ENCODE data around the gene THAP4. TPM values are rescaled to one million over a fixed set of nuclear protein-coding genes. Genes with fewer than 3 reads are reported as not detected.

Gene THAP4
- total and polyA plus RNA-seq, 2 of the 4 experiments (the other 2 are of a cell fraction) = 33.9 to 55.1 TPM

DNA sequence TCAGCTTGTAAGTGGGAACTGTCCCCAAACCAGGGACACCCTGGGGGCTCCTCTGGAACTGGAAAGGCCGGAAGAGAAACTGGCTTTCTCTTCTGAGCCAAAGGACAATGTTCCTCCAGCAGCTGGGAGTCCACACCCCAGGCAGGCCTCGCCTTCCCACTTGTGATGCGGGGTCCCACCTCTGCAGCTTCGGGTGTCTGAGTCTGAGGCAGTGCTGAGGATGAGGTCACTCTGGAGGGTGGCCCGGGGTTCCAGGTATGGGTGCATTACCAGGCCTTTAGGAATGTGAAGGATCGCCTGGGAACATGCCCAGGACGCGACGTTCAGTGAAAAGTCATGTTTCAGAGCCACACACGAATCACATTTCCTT lies 96.6 kb downstream of the THAP4 start:
- Histone ChIP-seq H2BK120ac (ENCODE audit: low read depth, low read length) (no peak overlapping the region), H3K9me3 (ENCODE audit: control insufficient read depth, insufficient read depth, low read length) (no peaks in the 10 kb centered on the region), H3K14ac (replicated peaks; ENCODE audit: low read depth, low read length) (no peak overlapping the region), H4K5ac (ENCODE audit: low read depth, low read length) (no peak overlapping the region), H3K18ac (ENCODE audit: low read depth, low read length) (no peak overlapping the region), H2AK9ac (replicated peaks; ENCODE audit: low read depth, low read length, poor library complexity) (peak overlapping the region; percentile 33), H3K56ac (ENCODE audit: extremely low read depth, insufficient read depth, low read length) (no peak overlapping the region), H2BK20ac (ENCODE audit: low read depth, low read length) (no peak overlapping the region), H3K9ac (ENCODE audit: low read depth, low read length) (no peak overlapping the region), H3K23ac (ENCODE audit: low read depth, low read length) (no peak overlapping the region), H3K9me1 (ENCODE audit: insufficient read depth, low read length) (peaks cover 1% of the 10 kb centered on the region), H2BK15ac (ENCODE audit: low read depth, low read length) (no peak overlapping the region), H3K27ac (ENCODE audit: insufficient read depth, low read length) (no peak overlapping the region), H3K4ac (ENCODE audit: low read depth, low read length) (no peak overlapping the region), H3K4me1 (ENCODE audit: control insufficient read depth, insufficient read depth, low read length) (peaks cover 10% of the 10 kb centered on the region), H2AK5ac (ENCODE audit: low read depth, low read length) (no peak overlapping the region), H2BK5ac (ENCODE audit: low read depth, low read length, poor library complexity, severe bottlenecking) (no peak overlapping the region), H3K36me3 (ENCODE audit: control insufficient read depth, insufficient read depth, low read length) (no peaks in the 10 kb centered on the region), H3K4me3 (ENCODE audit: insufficient read depth, low read depth, low read length) (no peak overlapping the region), H2AFZ (replicated peaks; ENCODE audit: low read length, poor library complexity) (peak overlapping the region; percentile 83), H3K79me1 (ENCODE audit: low read depth in 1 of 2, low read length in 2 of 2) (no peaks in the 10 kb centered on the region), H4K91ac (ENCODE audit: insufficient read depth, low read depth, low read length) (no peak overlapping the region), H4K20me1 (ENCODE audit: insufficient read depth, low read length) (no peaks in the 10 kb centered on the region), H3K4me2 (ENCODE audit: low read depth, low read length) (no peak overlapping the region), H3K27me3 (ENCODE audit: control insufficient read depth, insufficient read depth, low read length) (peaks cover 13% of the 10 kb centered on the region; the same call in 1 of the 2 replicates), H4K8ac (ENCODE audit: low read depth in 2 of 2, low read length in 2 of 2) (no peak overlapping the region)
- ATAC-seq (ENCODE audit: low read depth) (no peak), DNase-seq (no peak)
- ChIA-PET CTCF (no interaction called here), POLR2A (ENCODE audit: unreplicated experiment) (no interaction called here)
- BruUV-seq (replicated peaks) = no TSS peak
- in situ Hi-C loops (cut with MboI; ENCODE audit: low sequenced_read_pairs) = no loop called here
- WGBS, 2 experiments (ENCODE audit: extremely low coverage in 2 of 2, insufficient read length in 1 of 2) = 78% methylated on average over 6 of the region's 10 CpGs; no CpG with 5 or more reads in 1 of the 2 experiments
- dilution Hi-C loops (cut with HindIII; ENCODE audit: low sequenced_read_pairs, unreplicated experiment) = no loop called here
- TF ChIP-seq MAFK (IDR thresholded peaks at IDR 0.05; ENCODE audit: low read depth, low read length) (no peak), MXI1 (IDR thresholded peaks at IDR 0.05; ENCODE audit: borderline replicate concordance, low read depth, low read length) (no peak), MAZ (IDR thresholded peaks at IDR 0.05; ENCODE audit: borderline replicate concordance, low read depth, low read length) (no peak), ELK1 (IDR thresholded peaks at IDR 0.05; ENCODE audit: borderline replicate concordance, low read depth, low read length) (no peak), NFE2L2 (IDR thresholded peaks at IDR 0.05; ENCODE audit: low read depth, low read length) (no peak), CEBPB (IDR thresholded peaks at IDR 0.05; ENCODE audit: low read depth, low read length) (no peak), POLR2A (IDR thresholded peaks at IDR 0.05; ENCODE audit: low read depth, low read length) (no peak), BHLHE40 (IDR thresholded peaks at IDR 0.05; ENCODE audit: low read depth, low read length) (no peak), CHD1 (IDR thresholded peaks at IDR 0.05; ENCODE audit: low read depth, low read length) (no peak), RFX5 (IDR thresholded peaks at IDR 0.05; ENCODE audit: low read depth, low read length) (no peak)
- TF ChIP-seq, protein P1, sequence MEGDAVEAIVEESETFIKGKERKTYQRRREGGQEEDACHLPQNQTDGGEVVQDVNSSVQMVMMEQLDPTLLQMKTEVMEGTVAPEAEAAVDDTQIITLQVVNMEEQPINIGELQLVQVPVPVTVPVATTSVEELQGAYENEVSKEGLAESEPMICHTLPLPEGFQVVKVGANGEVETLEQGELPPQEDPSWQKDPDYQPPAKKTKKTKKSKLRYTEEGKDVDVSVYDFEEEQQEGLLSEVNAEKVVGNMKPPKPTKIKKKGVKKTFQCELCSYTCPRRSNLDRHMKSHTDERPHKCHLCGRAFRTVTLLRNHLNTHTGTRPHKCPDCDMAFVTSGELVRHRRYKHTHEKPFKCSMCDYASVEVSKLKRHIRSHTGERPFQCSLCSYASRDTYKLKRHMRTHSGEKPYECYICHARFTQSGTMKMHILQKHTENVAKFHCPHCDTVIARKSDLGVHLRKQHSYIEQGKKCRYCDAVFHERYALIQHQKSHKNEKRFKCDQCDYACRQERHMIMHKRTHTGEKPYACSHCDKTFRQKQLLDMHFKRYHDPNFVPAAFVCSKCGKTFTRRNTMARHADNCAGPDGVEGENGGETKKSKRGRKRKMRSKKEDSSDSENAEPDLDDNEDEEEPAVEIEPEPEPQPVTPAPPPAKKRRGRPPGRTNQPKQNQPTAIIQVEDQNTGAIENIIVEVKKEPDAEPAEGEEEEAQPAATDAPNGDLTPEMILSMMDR (conservative IDR thresholded peaks at IDR 0.05; ENCODE audit: low read depth, low read length) = no peak
- intact Hi-C loops (cut with micrococcal nuclease) = no loop called here
